GM15510 (cell line): ENCODE data around the gene RALBP1.

Experiments used
- POLR2A ChIP-seq: IDR thresholded peaks from 3 replicates; pipeline ENCODE4 v1.6.1; 2011; ENCODE audit warnings: borderline replicate concordance; ENCODE audit not compliant: insufficient read length; ENCODE audit errors: extremely low read depth

RALBP1 gene

DNA sequence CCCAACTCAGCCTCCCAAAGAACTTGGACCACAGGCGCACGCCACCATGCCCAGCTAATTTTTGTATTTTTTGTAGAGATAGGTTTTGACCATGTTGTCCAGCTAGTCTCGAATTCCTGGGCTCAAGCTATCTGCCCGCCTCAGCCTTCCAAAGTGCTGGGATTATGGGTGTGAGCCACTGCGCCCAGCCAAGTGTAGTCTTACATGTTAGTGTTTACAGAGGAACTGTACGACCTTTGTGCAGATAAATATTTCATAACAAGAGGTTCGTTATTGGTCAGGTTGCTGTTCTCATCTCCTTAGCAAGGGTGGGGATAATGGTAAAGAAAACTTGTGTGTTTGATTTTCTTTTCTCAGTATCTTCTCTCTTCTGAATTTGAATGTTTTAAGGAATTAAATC, 46.5 kb downstream of the RALBP1 start:
- no peak for TF ChIP-seq POLR2A

GRCh38 chr18:9522952-9523351, 47.6 kb downstream of the RALBP1 start:
- TF ChIP-seq POLR2A, result no peak

- TF ChIP-seq POLR2A, result no peak
Observed at GRCh38 chr18:9526458-9526857, 51.1 kb downstream of the RALBP1 start.

GRCh38 chr18:9530226-9531009, 55.1 kb downstream of the RALBP1 start:
- no peak for TF ChIP-seq POLR2A

DNA sequence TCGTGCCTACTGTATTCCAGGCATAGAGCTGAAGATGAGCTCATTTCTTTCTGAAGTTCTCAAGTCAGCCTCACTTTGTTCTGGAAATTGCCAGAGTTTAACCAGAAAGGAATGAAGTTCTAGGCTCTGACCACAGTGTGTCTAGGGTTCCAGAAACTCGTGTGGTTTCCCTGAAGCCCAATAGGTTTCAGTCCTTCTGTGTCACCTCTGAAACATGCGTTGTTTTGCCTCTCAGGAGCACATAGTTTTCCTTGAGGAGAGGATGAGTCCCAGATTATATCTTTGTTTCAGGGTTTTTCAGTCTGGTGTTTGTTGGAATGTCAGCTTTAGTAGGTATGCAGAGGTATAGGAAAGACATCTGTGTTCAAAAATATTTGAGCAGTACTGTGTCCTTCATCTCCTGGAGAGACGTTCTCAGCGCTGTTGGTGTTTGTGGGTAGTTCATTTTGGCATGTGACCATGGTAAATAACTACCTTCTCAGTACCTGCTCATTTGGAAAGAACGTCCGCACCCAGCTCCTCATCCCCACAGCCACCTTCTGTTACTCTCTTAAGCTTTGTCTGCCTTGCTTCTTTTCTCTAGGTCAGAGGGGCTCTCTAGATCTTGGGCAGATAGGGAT, 56.6 kb downstream of the RALBP1 start:
- TF ChIP-seq POLR2A, result no peak

- no peak for TF ChIP-seq POLR2A
Observed at GRCh38 chr18:9534844-9535243, 59.5 kb downstream of the RALBP1 start.

- TF ChIP-seq POLR2A, result no peak
Observed at GRCh38 chr18:9535430-9535991, 60.2 kb downstream of the RALBP1 start.

DNA sequence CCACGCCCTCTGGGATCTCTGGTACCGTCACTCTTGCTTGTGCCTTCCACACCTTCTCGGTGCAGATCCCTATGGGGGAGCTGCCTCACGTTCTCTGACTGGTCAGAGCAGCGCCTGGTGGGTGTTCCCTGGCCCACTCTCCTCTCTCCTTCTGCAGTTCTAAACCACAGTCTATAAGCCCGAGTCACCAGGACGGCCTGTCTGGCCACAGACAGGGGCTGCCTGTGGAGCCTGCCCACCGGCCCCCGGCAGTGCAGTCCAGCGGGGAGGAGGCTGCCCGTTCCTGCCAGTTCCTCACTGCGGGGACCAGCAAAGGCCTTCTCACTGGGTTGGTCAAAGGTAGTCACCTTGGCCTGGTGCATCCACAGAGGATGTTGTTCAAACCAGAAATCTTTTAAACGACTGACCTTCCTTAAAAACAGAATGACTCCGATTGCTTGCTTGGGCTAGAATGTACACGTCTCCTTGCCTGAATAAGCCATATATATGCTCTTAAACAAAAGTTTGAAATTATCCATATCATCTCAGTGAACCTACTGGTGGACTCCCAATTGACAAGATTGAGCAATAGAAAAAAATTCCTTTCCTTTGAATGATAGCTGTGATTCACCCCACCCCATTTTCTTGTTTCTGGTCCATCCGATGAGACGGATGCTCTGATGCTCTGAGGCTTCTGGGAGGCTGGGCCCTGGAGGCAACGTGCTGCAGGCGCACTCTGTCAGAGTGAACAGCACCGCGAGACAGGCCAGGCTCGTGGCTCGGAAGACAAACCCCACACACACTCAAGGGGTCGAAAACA, 61.2 kb downstream of the RALBP1 start:
- no peak for TF ChIP-seq POLR2A

DNA sequence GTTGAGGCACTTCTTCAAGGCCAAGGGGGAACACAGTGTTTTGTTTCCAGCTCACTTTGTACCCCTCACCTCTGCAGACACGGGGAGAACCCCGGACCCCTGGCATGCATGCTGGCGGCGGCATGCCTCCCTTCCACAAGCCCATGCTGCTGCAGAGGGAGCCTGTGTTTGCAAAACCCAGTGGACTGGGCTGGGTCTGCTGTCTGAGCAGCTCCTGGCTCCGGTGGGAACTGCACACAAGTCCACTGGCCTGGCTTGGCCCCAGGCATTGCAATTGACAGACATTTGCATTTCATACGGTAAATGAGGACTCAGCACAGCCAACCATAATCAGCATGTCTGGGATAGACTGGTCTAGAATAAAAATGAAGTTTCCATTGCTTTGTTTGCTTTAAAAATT, 62.4 kb downstream of the RALBP1 start:
- TF ChIP-seq POLR2A, result no peak

DNA sequence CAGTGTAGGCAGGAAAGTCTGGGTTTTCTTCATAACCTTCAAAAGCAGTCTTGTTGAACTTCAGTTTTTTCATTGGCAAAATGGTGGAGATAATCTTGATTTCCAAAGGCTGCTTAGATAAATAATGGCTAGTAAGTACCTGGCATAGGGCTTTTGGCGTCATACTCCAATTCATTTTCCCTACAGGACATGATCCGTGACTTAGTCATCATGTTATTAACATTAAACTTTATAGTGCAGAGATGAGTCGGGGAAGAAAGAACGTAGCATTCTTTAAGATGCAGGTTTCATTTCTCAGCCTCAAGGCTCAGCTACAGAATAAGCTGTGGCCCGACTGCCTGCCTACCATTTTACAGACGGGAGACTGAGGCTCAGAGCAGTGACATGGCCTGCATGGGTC, 64.0 kb downstream of the RALBP1 start:
- TF ChIP-seq POLR2A, result no peak

DNA sequence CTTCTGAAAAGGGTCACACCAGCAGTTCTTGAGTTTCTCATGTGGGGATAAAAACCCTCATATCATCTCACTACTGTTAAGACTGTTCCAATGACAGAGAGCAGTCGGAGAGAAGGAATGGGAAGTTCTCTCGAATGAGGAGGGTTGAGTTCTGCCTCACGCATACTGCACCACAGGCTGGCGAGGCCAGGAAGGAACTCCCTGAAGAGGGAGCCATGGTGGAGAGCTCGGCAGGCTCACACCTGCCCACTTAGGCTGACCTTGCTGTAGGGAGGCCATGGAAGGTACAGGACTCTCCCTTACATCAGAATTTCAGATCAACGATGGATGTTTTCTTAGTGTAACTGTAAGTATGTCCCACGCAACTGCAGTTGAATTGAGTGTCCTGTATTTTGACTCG, 64.6 kb downstream of the RALBP1 start:
- TF ChIP-seq POLR2A, result no peak

GRCh38 chr18:9542924-9543323, 67.6 kb downstream of the RALBP1 start:
- no peak for TF ChIP-seq POLR2A

GRCh38 chr18:9545029-9545428, 69.7 kb downstream of the RALBP1 start:
- TF ChIP-seq POLR2A, result no peak

DNA sequence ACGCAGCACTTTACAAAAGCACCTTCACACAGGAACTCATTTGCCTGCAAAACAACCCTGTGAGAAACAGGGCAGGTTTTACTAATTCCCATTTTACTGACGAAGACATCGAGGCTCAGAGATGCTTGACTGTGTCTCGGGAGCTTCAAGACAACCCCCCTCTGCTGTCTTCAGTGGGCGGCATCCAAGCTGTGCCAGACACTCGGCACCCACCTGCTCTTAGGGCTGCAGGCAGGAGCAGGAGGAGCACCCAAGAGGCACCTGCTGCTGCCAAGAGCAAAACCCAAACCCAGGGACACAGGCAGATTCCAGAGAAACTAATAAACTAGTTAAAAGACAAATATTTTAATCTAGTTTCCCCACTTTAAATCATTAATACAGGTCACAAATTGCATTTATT, 71.2 kb downstream of the RALBP1 start:
- TF ChIP-seq POLR2A, result no peak

DNA sequence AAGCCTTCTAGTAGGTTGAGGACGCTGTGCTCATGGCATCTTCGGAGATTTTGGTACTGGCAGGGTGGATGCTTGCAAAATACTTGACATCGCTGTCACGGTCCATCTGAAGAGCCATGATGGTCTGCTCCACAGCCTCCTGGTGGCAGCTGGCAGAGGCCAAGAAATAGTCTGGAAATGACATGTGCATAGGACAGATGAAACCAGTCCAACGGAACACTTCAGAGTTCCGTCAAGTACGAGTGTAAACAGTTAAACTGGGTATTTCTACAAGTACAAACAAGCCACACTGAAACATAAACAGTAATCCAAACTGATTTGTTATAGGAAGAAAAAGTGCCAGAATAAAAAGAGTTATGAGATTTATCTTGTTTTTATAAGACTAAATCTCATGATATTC, 72.5 kb downstream of the RALBP1 start:
- TF ChIP-seq POLR2A, result no peak
